SK-N-SH (cell line): Measurements from ENCODE around the gene BAZ1B. TPM values are rescaled to one million over a fixed set of nuclear protein-coding genes. Genes with fewer than 3 reads are reported as not detected.

Experiments used
- CTCF ChIA-PET: fragments of 300-600, 350-600 bp; formaldehyde crosslinking; extraction: SDS; loops from one replicate; lab custom pipeline; 2021; lab: Yijun Ruan, JAX
- POLR2A ChIA-PET: fragments of 350-600 bp; sonication (Branson Sonifier 250); formaldehyde crosslinking; extraction: SDS; loops from one replicate; lab custom pipeline; 2020; ENCODE audit warnings: antibody characterized with exemption, inconsistent platforms; lab: Yijun Ruan, JAX
- DNase-seq: peaks from one replicate; pipeline ENCODE4 v3.0.0; 2012
- H2AFZ ChIP-seq: fragments of 200-600 bp; sonication (generic); 2 replicates; pipeline ENCODE4 v1.8.1; 2016; ENCODE audit warnings: antibody characterized with exemption, mild to moderate bottlenecking, low read depth
- H3F3A ChIP-seq: fragments of 200-600 bp; sonication (generic); replicated peaks from 2 replicates; pipeline ENCODE3; 2016; ENCODE audit warnings: antibody characterized with exemption, mild to moderate bottlenecking; ENCODE audit not compliant: insufficient read depth
- H3K27ac ChIP-seq, 2 experiments: fragments of 200-500 bp in 1 of 2; fragments of 200-600 bp in 1 of 2; sonication (Bioruptor generic) in 1 of 2; sonication (generic), shearing (Covaris generic) in 1 of 2; 2 replicates each; pipeline versions ENCODE4 v1.5.1 to v1.6.1; 2014 to 2016; ENCODE audit warnings: low read depth in 2 of 2, inconsistent platforms in 1 of 2, low read length in 1 of 2, mild to moderate bottlenecking in 1 of 2, mixed read lengths in 1 of 2
- H3K27me3 ChIP-seq: fragments of 200-600 bp; sonication (generic), shearing (Covaris generic); 2 replicates; pipeline ENCODE4 v1.6.1; 2016; ENCODE audit warnings: mixed run types; ENCODE audit not compliant: insufficient read depth
- H3K36me3 ChIP-seq, 2 experiments: fragments of 200-500 bp in 1 of 2; fragments of 200-600 bp in 1 of 2; sonication (Bioruptor generic) in 1 of 2; sonication (generic) in 1 of 2; replicated peaks in 1 of 2; 2 replicates each; pipeline versions ENCODE3 to v1.5.1; 2014 to 2016; ENCODE audit warnings: low read length in 1 of 2, mild to moderate bottlenecking in 1 of 2; ENCODE audit not compliant: insufficient read depth in 2 of 2, control insufficient read depth in 1 of 2
- H3K4me1 ChIP-seq, 2 experiments: fragments of 200-500 bp in 1 of 2; fragments of 200-600 bp in 1 of 2; sonication (Bioruptor generic) in 1 of 2; sonication (generic), shearing (Covaris generic) in 1 of 2; 2 replicates each; pipeline versions ENCODE4 v1.5.1 to v1.6.1; 2014 to 2016; ENCODE audit warnings: low read depth in 1 of 2, low read length in 1 of 2, mixed run types in 1 of 2; ENCODE audit not compliant: insufficient read depth in 2 of 2, control insufficient read depth in 1 of 2
- H3K4me2 ChIP-seq: fragments of 200-600 bp; sonication (generic), shearing (Covaris generic); 2 replicates; pipeline ENCODE4 v1.6.1; 2017; ENCODE audit warnings: mixed run types
- H3K4me3 ChIP-seq, 2 experiments: fragments of 200-500 bp in 1 of 2; fragments of 200-600 bp in 1 of 2; sonication (Bioruptor generic) in 1 of 2; sonication (generic), shearing (Covaris generic) in 1 of 2; 2 replicates each; pipeline versions ENCODE4 v1.5.1 to v1.8.1; 2014 to 2016; ENCODE audit warnings: low read depth in 2 of 2, inconsistent platforms in 1 of 2, low read length in 1 of 2, mild to moderate bottlenecking in 1 of 2, mixed read lengths in 1 of 2, moderate library complexity in 1 of 2
- H3K79me2 ChIP-seq: fragments of 200-600 bp; sonication (generic); 2 replicates; pipeline ENCODE4 v1.8.1; 2017; ENCODE audit warnings: mild to moderate bottlenecking; ENCODE audit not compliant: insufficient read depth
- H3K9ac ChIP-seq: fragments of 200-600 bp; sonication (generic); 2 replicates; pipeline ENCODE4 v1.6.1; 2017; ENCODE audit warnings: mixed run types
- H3K9me2 ChIP-seq: fragments of 200-600 bp; sonication (generic); 2 replicates; pipeline ENCODE4 v1.6.1; 2017; ENCODE audit warnings: mixed run types
- H3K9me3 ChIP-seq: fragments of 200-600 bp; sonication (generic); 2 replicates; pipeline ENCODE4 v1.6.1; 2017; ENCODE audit warnings: mixed run types, mild to moderate bottlenecking, moderate library complexity
- H4K20me1 ChIP-seq: fragments of 200-600 bp; sonication (generic); 2 replicates; pipeline ENCODE4 v1.6.1; 2017; ENCODE audit warnings: mild to moderate bottlenecking, mixed run types; ENCODE audit not compliant: insufficient read depth
- CHD2 ChIP-seq: fragments of 150-350 bp; IDR thresholded peaks from 2 replicates; pipeline ENCODE4 v1.6.1; 2018; ENCODE audit warnings: low read length; ENCODE audit not compliant: partially characterized antibody
- EP300 ChIP-seq, 2 experiments: IDR thresholded peaks; 2 replicates each; pipeline versions ENCODE4 v1.4.0 to v1.6.1; 2012; ENCODE audit warnings: borderline replicate concordance in 1 of 2, low read depth in 1 of 2, low read length in 1 of 2
- EZH2phosphoT487 ChIP-seq: fragments of 200-600 bp; sonication (generic); IDR thresholded peaks from 2 replicates; pipeline ENCODE4 v1.6.1; 2017; ENCODE audit warnings: low read depth, mixed run types, mild to moderate bottlenecking, antibody characterized with exemption, moderate library complexity, borderline replicate concordance
- FOXJ3 ChIP-seq: sonication (generic); formaldehyde crosslinking; IDR thresholded peaks from 2 replicates; pipeline ENCODE4 v1.5.1; 2020; ENCODE audit warnings: mild to moderate bottlenecking, missing genetic modification reagents
- FOXM1 ChIP-seq: IDR thresholded peaks from 2 replicates; pipeline ENCODE4 v1.4.0; 2012; ENCODE audit warnings: low read depth, mild to moderate bottlenecking
- GATA2 ChIP-seq: sonication (generic); formaldehyde crosslinking; IDR thresholded peaks from 2 replicates; pipeline ENCODE4 v1.5.0; 2020; ENCODE audit warnings: mild to moderate bottlenecking, missing genetic modification reagents
- IRF3 ChIP-seq: fragments of 150-350 bp; IDR thresholded peaks from 2 replicates; pipeline ENCODE4 v1.6.1; 2016; ENCODE audit warnings: mild to moderate bottlenecking, low read depth, low read length
- JUND ChIP-seq: IDR thresholded peaks from 2 replicates; pipeline ENCODE4 v1.4.0; 2012
- MEF2A ChIP-seq: IDR thresholded peaks from 2 replicates; pipeline ENCODE4 v1.4.0; 2012; ENCODE audit warnings: low read depth, borderline replicate concordance
- POLR2AphosphoS5 ChIP-seq: IDR thresholded peaks from 2 replicates; pipeline ENCODE4 v1.6.1; 2012; ENCODE audit warnings: low read depth, low read length
- RAD21 ChIP-seq: IDR thresholded peaks from 2 replicates; pipeline ENCODE4 v1.6.1; 2012; ENCODE audit warnings: mild to moderate bottlenecking, low read length
- RCOR1 ChIP-seq: fragments of 150-350 bp; IDR thresholded peaks from 2 replicates; pipeline ENCODE4 v1.6.1; 2017; ENCODE audit warnings: antibody characterized with exemption, low read length
- RXRA ChIP-seq: IDR thresholded peaks from 2 replicates; pipeline ENCODE4 v1.4.0; 2012; ENCODE audit warnings: low read depth, mild to moderate bottlenecking, borderline replicate concordance
- TAF1 ChIP-seq: IDR thresholded peaks from 2 replicates; pipeline ENCODE4 v1.6.1; 2012; ENCODE audit warnings: low read depth, mild to moderate bottlenecking, low read length, moderate library complexity, borderline replicate concordance
- TEAD4 ChIP-seq: IDR thresholded peaks from 2 replicates; pipeline ENCODE4 v1.4.0; 2012; ENCODE audit warnings: mild to moderate bottlenecking, borderline replicate concordance; ENCODE audit not compliant: insufficient read depth
- USF1 ChIP-seq: IDR thresholded peaks from 2 replicates; pipeline ENCODE4 v1.4.0; 2012; ENCODE audit warnings: low read depth, borderline replicate concordance
- USF2 ChIP-seq: fragments of 150-350 bp; IDR thresholded peaks from 2 replicates; pipeline ENCODE4 v1.6.1; 2017; ENCODE audit warnings: antibody characterized with exemption, low read length, low read depth, borderline replicate concordance
- YY1 ChIP-seq: IDR thresholded peaks from 2 replicates; pipeline ENCODE4 v1.4.0; 2012; ENCODE audit warnings: low read depth, mild to moderate bottlenecking
- WGBS: methylation state at CpG from one replicate; pipeline ENCODE4 v1.1.6; 2017; ENCODE audit warnings: low lambda C conversion rate; 5-methylcytosine and 5-hydroxymethylcytosine counted together
- polyA plus RNA-seq, 3 experiments: library from polyadenylated mRNA; depleted of rRNA; stranded (reverse); fragments of >200 nt; gene quantifications; 2 replicates each; pipeline ENCODE4 v1.2.3, GENCODE V29; 2012
- TF ChIP-seq, protein P1 (sequence below): fragments of 200-600 bp; sonication (generic); IDR thresholded peaks from 2 replicates; pipeline ENCODE4 v1.6.1; 2017; ENCODE audit warnings: antibody characterized with exemption, mild to moderate bottlenecking, moderate library complexity
- TF ChIP-seq, protein P2 (sequence below): IDR thresholded peaks from 2 replicates; pipeline ENCODE4 v1.4.0; 2012; ENCODE audit warnings: low read depth

BAZ1B gene
- polyA plus RNA-seq, 1 of the 3 experiments (the other 2 are of a cell fraction): 20.9 TPM

DNA sequence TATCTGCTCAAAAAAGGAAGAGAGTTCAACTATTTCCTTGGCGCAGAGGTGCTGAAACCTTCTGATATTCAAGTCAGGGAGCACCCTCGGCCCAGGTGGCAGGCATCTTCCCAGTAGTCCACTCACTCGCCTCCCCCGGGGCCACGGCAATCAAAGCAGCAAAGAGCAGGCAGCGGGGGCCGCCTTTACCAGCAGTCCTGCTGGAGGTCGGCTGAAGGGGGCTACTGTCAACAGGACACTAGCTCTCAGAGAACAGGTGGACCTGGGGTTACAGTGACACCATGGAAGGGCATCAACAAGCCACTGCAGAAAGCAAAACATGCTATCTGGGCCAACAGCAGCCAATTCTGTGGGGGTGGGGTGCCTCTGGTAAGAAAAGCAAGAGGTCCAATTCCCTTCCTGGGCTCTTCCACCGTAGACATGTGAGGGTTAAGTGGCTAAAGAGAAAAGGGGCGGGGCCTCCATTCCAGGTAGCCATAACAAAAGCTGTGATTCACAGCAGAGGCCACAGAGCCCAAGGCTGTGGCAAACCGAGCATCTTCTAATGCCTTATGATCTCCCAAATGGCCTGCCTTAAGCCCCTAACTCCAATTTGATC is 79.1 kb downstream of the BAZ1B start:
- peaks cover 71 to 81% of the 10 kb centered on the region in 2 experiments for H3K36me3 ChIP-seq
- H3K9me3 ChIP-seq: no peaks in the 10 kb centered on the region
- TF ChIP-seq, protein P1, sequence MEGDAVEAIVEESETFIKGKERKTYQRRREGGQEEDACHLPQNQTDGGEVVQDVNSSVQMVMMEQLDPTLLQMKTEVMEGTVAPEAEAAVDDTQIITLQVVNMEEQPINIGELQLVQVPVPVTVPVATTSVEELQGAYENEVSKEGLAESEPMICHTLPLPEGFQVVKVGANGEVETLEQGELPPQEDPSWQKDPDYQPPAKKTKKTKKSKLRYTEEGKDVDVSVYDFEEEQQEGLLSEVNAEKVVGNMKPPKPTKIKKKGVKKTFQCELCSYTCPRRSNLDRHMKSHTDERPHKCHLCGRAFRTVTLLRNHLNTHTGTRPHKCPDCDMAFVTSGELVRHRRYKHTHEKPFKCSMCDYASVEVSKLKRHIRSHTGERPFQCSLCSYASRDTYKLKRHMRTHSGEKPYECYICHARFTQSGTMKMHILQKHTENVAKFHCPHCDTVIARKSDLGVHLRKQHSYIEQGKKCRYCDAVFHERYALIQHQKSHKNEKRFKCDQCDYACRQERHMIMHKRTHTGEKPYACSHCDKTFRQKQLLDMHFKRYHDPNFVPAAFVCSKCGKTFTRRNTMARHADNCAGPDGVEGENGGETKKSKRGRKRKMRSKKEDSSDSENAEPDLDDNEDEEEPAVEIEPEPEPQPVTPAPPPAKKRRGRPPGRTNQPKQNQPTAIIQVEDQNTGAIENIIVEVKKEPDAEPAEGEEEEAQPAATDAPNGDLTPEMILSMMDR: no peak
- TF ChIP-seq GATA2 (CRISPR knock-in tag) (no peak), RAD21 (no peak), IRF3 (no peak), RCOR1 (no peak), EP300 (IDR thresholded peaks at IDR 0.05; ENCODE audit: borderline replicate concordance in 1 of 2, low read depth in 1 of 2, low read length in 1 of 2) (no peak), EZH2phosphoT487 (no peak), USF2 (no peak), MEF2A (no peak), CHD2 (no peak), FOXJ3 (CRISPR knock-in tag) (no peak), JUND (no peak), TAF1 (no peak), RXRA (no peak), USF1 (no peak), YY1 (no peak), TEAD4 (no peak), POLR2AphosphoS5 (no peak), FOXM1 (no peak)
- TF ChIP-seq, protein P2, sequence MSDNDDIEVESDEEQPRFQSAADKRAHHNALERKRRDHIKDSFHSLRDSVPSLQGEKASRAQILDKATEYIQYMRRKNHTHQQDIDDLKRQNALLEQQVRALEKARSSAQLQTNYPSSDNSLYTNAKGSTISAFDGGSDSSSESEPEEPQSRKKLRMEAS: no peak
- H3K27ac ChIP-seq: no peak overlapping the region
- peaks cover 22% of the 10 kb centered on the region; the same call in 1 of the 2 replicates for H3K79me2 ChIP-seq
- no peak overlapping the region for H3K4me3 ChIP-seq
- H3F3A ChIP-seq: peaks cover 22% of the 10 kb centered on the region
- peaks cover 0 to 5% of the 10 kb centered on the region in 2 experiments; a peak in 1 of 4 replicates for H3K4me1 ChIP-seq
- no peaks in the 10 kb centered on the region for H3K27me3 ChIP-seq
- ChIA-PET POLR2A (no interaction called here), CTCF (interaction anchor here (1.0 to 3.8 kb wide), 6 partner anchors 10 to 164 kb away, joined by 3 to 54 read pairs (median 4); no protein-coding TSS in a partner anchor)
- H3K9ac ChIP-seq: no peak overlapping the region
- no peak overlapping the region for H3K4me2 ChIP-seq
- no peak for DNase-seq
- no peak overlapping the region for H2AFZ ChIP-seq
- 92% methylated on average over 11 of the region's 11 CpGs for WGBS
- H3K9me2 ChIP-seq: no peaks in the 10 kb centered on the region
- H4K20me1 ChIP-seq: no peaks in the 10 kb centered on the region; the same call in 1 of the 2 replicates
